GM04504 (cell line): Measurements from ENCODE around the gene TCERG1L.

Experiments used
- DNase-seq: peaks from one replicate; pipeline ENCODE4 v3.0.0-alpha.2; 2012; ENCODE audit warnings: low read depth

Gene TCERG1L

GRCh38 chr10:131270461-131271190 is 40.9 kb downstream of the TCERG1L start:
- no peak for DNase-seq

GRCh38 chr10:131269776-131270460 is 41.6 kb downstream of the TCERG1L start:
- no peak for DNase-seq

GRCh38 chr10:131267814-131268095 is 43.8 kb downstream of the TCERG1L start:
- DNase-seq = no peak

- DNase-seq = no peak
These were observed 44.3 kb downstream of the TCERG1L start for GRCh38 chr10:131266936-131267813.

GRCh38 chr10:131264110-131264788 is 47.3 kb downstream of the TCERG1L start:
- DNase-seq = no peak

GRCh38 chr10:131261890-131262475 is 49.5 kb downstream of the TCERG1L start:
- no peak for DNase-seq

- no peak for DNase-seq
These were observed 50.9 kb downstream of the TCERG1L start for GRCh38 chr10:131260452-131261211.

GRCh38 chr10:131260031-131260430 is 51.5 kb downstream of the TCERG1L start:
- no peak for DNase-seq

GRCh38 chr10:131259535-131259934 is 52.0 kb downstream of the TCERG1L start:
- no peak for DNase-seq

GRCh38 chr10:131258256-131258655 is 53.3 kb downstream of the TCERG1L start:
- no peak for DNase-seq

- DNase-seq = no peak
These were observed 54.5 kb downstream of the TCERG1L start for GRCh38 chr10:131257027-131257426.

GRCh38 chr10:131254859-131255252 is 56.7 kb downstream of the TCERG1L start:
- DNase-seq = no peak

GRCh38 chr10:131253931-131254858 is 57.3 kb downstream of the TCERG1L start:
- no peak for DNase-seq

GRCh38 chr10:131252567-131253276 is 58.8 kb downstream of the TCERG1L start:
- DNase-seq = no peak

- no peak for DNase-seq
These were observed 60.4 kb downstream of the TCERG1L start for GRCh38 chr10:131251146-131251541.

GRCh38 chr10:131250454-131251145 is 60.9 kb downstream of the TCERG1L start:
- no peak for DNase-seq

GRCh38 chr10:131249955-131250344 is 61.6 kb downstream of the TCERG1L start:
- no peak for DNase-seq

GRCh38 chr10:131249238-131249954 is 62.1 kb downstream of the TCERG1L start:
- DNase-seq = no peak
